Mesothelial cell of epicardium (in vitro differentiated cells): Measurements from ENCODE around the gene FUT7. TPM values are rescaled to one million over a fixed set of nuclear protein-coding genes. Genes with fewer than 3 reads are reported as not detected.

Experiments
- DNase-seq, 2 experiments: peaks; one replicate each; pipeline ENCODE4 v3.0.0; 2021; ENCODE audit warnings: low spot score in 2 of 2; ENCODE audit not compliant: unreplicated experiment in 2 of 2
- H3K27ac Mint-ChIP-seq: 2 replicates; pipeline ENCODE4 v1.8.0; 2021; ENCODE audit warnings: mixed read lengths
- H3K27me3 Mint-ChIP-seq: 2 replicates; pipeline ENCODE4 v1.8.0; 2021; ENCODE audit warnings: low read depth, mixed read lengths
- H3K36me3 Mint-ChIP-seq: 2 replicates; pipeline ENCODE4 v1.8.0; 2021; ENCODE audit warnings: mixed read lengths
- H3K4me1 Mint-ChIP-seq: 2 replicates; pipeline ENCODE4 v1.8.0; 2021; ENCODE audit warnings: mixed read lengths
- H3K4me3 Mint-ChIP-seq: 2 replicates; pipeline ENCODE4 v1.8.0; 2021; ENCODE audit warnings: mild to moderate bottlenecking, moderate library complexity, mixed read lengths
- H3K9me3 Mint-ChIP-seq: 2 replicates; pipeline ENCODE4 v1.8.0; 2021; ENCODE audit warnings: mixed read lengths
- total RNA-seq: library from RNA; stranded (reverse); gene quantifications from 3 replicates; pipeline ENCODE4 v1.2.1, GENCODE V29; 2021
- TF ChIP-seq, protein P1 (sequence below): fragments of 200-600 bp; sonication (generic); IDR thresholded peaks from one replicate; pipeline ENCODE4 v1.5.0; 2021; ENCODE audit warnings: antibody characterized with exemption; ENCODE audit not compliant: unreplicated experiment

Gene FUT7
- total RNA-seq, 1 donor from 2014 or later = 0.13 TPM

DNA sequence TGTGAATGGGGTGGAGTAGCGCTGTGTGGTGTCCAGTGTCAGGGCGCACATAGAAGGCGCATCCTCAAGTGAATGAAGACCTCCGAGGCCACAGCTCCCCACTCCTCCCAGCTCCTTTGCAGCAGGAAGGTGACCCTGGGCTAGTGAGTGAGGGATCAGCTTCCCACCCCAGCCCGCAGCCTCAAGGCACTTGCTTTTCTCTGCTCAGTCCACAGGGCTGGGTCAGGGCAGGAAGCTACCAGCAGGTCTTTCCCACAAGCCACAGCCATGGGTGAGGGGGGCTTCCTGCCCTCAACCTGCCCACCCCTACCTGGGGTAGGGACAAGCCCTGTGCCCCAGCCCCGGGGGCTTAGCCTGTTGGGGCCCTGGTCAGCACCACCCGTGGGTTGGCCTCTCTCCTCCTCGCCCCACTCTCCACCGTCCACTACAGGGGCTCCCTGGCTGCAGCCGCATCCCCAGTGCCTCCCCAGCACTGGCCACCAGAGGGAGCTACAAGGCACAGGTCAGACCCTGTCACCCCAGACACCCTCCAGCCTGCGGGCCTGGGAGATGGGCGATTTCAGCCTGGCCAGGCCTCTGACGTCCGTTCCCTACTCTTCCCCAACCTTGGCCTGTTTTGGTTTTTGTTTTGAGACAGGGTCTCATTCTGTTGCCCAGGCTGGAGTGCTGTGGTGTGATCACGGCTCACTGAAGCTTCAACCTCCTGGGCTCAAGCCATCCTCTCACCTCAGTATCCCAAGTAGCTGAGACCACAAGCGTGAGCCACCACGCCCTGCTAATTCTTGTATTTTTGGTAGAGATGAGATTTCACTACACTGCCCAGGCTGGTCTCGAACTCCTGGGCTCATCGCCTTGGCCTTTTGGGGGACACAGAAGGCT is 2.6 kb downstream of the FUT7 start:
- no peaks in the 10 kb centered on the region for H3K9me3 Mint-ChIP-seq
- no peak overlapping the region for H3K27ac Mint-ChIP-seq
- DNase-seq = peak; percentile 45 to 81
- H3K4me3 Mint-ChIP-seq = peak overlapping the region; percentile 68
- TF ChIP-seq, protein P1, sequence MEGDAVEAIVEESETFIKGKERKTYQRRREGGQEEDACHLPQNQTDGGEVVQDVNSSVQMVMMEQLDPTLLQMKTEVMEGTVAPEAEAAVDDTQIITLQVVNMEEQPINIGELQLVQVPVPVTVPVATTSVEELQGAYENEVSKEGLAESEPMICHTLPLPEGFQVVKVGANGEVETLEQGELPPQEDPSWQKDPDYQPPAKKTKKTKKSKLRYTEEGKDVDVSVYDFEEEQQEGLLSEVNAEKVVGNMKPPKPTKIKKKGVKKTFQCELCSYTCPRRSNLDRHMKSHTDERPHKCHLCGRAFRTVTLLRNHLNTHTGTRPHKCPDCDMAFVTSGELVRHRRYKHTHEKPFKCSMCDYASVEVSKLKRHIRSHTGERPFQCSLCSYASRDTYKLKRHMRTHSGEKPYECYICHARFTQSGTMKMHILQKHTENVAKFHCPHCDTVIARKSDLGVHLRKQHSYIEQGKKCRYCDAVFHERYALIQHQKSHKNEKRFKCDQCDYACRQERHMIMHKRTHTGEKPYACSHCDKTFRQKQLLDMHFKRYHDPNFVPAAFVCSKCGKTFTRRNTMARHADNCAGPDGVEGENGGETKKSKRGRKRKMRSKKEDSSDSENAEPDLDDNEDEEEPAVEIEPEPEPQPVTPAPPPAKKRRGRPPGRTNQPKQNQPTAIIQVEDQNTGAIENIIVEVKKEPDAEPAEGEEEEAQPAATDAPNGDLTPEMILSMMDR = peak; percentile 85
- peaks cover 8% of the 10 kb centered on the region for H3K4me1 Mint-ChIP-seq
- H3K36me3 Mint-ChIP-seq = no peaks in the 10 kb centered on the region
- no peaks in the 10 kb centered on the region for H3K27me3 Mint-ChIP-seq

DNA sequence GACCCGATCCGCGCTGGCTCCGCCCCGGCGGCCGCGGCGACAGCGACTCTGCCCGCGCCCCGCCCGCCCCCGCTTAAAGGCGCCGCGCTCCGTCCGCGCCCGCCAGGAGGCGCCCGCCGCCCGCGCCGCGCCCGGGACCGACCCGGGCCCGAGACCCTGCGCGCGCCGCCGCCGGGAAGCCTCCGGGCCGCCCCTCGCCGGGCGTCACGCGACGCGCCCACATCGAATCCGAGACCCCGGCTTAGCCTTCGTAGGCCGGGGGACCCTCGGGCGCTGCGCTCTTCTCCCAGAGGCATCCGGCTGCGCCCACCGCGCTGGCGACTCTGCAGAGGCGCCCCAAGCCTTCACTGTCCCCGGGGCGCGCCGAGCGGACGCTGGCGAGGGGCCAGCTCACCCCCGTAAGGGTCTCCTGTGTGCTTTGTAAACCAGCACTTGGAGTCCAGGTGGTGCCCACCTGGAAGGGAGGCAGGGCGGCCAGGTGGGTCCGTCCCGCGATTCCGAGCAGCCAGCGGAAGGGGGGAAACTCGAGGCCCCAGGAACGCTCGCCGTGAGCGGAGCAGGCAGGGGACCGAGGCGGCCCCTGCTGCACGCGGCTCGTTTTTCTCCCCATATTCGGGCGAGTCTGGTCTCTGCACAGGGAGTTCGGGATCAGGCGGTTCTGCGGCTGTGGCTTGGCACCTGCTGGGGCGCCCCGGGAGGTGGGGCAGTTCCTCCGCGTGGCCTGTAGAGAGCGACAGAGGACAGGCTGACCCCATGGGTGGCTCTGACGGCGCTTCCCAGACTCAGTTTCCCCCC is 3.4 kb downstream of the FUT7 start:
- Mint-ChIP-seq H3K36me3 (no peaks in the 10 kb centered on the region), H3K27me3 (no peaks in the 10 kb centered on the region), H3K9me3 (no peaks in the 10 kb centered on the region), H3K4me1 (peaks cover 8% of the 10 kb centered on the region), H3K4me3 (peak overlapping the region; percentile 68), H3K27ac (no peak overlapping the region)
- DNase-seq = peak; percentile 59 to 72
- TF ChIP-seq, protein P1 = no peak

DNA sequence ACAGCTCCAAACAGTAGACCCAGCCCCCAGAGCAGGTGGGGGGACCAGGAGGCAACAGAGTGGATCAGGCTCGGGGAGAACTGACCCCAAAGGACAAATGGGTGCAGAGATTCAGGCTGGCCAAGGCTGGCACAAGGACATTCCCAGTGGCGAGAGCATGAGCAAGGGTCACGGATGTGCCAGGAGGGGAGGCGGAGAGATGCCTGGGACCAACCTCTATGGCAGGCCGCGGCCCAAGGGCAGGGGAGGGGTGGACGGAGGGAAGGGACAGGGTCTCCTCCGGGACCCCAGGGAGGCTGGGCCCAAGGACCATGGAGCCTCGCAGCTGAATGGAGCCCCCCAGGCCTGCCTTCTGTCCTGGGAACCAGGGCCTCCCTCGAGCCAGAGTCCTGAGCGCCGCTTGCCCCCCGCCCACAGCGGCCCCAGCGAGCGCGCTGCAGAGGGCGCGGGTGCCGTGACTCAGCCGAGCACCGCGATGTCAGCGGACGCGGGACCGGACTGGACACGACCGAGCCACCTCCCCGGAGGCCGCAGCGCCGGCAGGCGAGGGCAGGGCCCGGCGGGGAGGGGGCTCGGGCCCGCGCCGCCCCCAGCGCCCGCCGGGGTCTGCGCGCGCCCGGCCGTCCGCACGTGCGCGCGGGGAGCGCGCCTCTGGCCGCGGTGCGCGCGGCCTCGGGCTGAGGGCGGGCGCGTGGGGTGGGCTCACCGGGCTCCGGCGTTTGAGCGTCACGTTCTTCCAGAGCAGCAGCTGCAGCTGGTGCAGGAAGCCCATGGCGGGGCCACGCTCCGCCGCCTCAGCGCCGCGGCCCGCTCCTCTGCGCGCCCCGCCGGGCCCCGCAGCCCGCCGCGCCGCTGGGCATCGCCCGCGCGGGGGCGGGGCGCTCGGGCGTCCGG is 4.3 kb downstream of the FUT7 start, which contains the start of gene ABCA2:
ABCA2 (minus strand) TSS at position 869 of the 894 bp plus-strand sequence; CDS start at position 772, 97 bp downstream.
- no peak for DNase-seq
- no peaks in the 10 kb centered on the region for H3K27me3 Mint-ChIP-seq
- peak within 1 kb of the TSS; percentile 77 for H3K4me3 Mint-ChIP-seq
- peaks cover 8% of the 10 kb centered on the region for H3K4me1 Mint-ChIP-seq
- TF ChIP-seq, protein P1 = no peak
- no peaks in the 10 kb centered on the region for H3K36me3 Mint-ChIP-seq
- peak within 1 kb of the TSS; percentile 47 for H3K27ac Mint-ChIP-seq
- no peaks in the 10 kb centered on the region for H3K9me3 Mint-ChIP-seq

DNA sequence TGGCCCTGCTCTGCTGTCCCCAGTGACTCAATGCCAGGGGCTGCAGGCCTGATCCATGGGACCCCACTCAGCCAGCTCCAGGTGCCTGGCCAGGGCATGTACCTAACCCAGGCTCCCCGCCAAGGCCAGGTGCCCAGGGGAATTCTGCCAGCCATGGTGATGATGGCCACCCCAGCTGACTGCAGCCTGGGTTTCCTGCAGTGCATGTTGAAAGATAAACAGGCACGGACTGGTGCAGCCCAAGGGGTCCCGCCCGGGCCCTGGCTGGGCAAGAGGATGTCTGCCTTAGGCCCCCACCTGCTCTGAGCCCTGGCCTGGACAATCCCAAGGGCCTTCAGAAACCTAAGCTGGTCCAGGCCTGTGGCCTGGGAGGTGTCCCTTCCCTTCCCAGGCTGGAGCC is 5.1 kb downstream of the FUT7 start:
- H3K27ac Mint-ChIP-seq = no peak overlapping the region

More for the DNA sequence above, 5.1 kb downstream of the FUT7 start:
- TF ChIP-seq, protein P1 = no peak
- H3K4me1 Mint-ChIP-seq = peaks cover 8% of the 10 kb centered on the region
- H3K36me3 Mint-ChIP-seq = no peaks in the 10 kb centered on the region
- no peaks in the 10 kb centered on the region for H3K9me3 Mint-ChIP-seq
- H3K27me3 Mint-ChIP-seq = no peaks in the 10 kb centered on the region
- no peak for DNase-seq
- peak overlapping the region; percentile 77 for H3K4me3 Mint-ChIP-seq
